ENCODE results near the gene OLFM2.

The OLFM2 gene

GRCh38 chr19:9940778-9941177, 4.5 kb upstream of the OLFM2 start:
- no peaks in the 10 kb centered on the region for H3K9me3 ChIP-seq (ENCODE audit: insufficient read depth, low read depth, low read length)
- H3K79me2 ChIP-seq (ENCODE audit: insufficient read depth, low read length): no peaks in the 10 kb centered on the region
- H3K4me2 ChIP-seq (ENCODE audit: low read depth, low read length, poor library complexity, severe bottlenecking): no peak overlapping the region
- H4K20me1 ChIP-seq (ENCODE audit: insufficient read depth, low read length, poor library complexity, severe bottlenecking): no peaks in the 10 kb centered on the region
- TF ChIP-seq, protein P1, sequence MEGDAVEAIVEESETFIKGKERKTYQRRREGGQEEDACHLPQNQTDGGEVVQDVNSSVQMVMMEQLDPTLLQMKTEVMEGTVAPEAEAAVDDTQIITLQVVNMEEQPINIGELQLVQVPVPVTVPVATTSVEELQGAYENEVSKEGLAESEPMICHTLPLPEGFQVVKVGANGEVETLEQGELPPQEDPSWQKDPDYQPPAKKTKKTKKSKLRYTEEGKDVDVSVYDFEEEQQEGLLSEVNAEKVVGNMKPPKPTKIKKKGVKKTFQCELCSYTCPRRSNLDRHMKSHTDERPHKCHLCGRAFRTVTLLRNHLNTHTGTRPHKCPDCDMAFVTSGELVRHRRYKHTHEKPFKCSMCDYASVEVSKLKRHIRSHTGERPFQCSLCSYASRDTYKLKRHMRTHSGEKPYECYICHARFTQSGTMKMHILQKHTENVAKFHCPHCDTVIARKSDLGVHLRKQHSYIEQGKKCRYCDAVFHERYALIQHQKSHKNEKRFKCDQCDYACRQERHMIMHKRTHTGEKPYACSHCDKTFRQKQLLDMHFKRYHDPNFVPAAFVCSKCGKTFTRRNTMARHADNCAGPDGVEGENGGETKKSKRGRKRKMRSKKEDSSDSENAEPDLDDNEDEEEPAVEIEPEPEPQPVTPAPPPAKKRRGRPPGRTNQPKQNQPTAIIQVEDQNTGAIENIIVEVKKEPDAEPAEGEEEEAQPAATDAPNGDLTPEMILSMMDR (conservative IDR thresholded peaks at IDR 0.05; ENCODE audit: low read length): no peak
- no peak for TF ChIP-seq EZH2phosphoT487 (IDR thresholded peaks at IDR 0.05; ENCODE audit: borderline replicate concordance)
- H2AFZ ChIP-seq (ENCODE audit: low read length): no peak overlapping the region
- H3K9ac ChIP-seq (ENCODE audit: low read depth, low read length, poor library complexity, severe bottlenecking): no peak overlapping the region
- no peaks in the 10 kb centered on the region for H3K27me3 ChIP-seq (ENCODE audit: insufficient read depth, low read length, poor library complexity, severe bottlenecking)
- no peaks in the 10 kb centered on the region for H3K9me2 ChIP-seq (replicated peaks; ENCODE audit: low read depth, low read length)
- H3K4me3 ChIP-seq (ENCODE audit: low read length, poor library complexity, severe bottlenecking): no peak overlapping the region
- no peaks in the 10 kb centered on the region for H3K4me1 ChIP-seq (ENCODE audit: insufficient read depth, low read length, poor library complexity, severe bottlenecking)
- no peaks in the 10 kb centered on the region for H3F3A ChIP-seq (ENCODE audit: low read depth)
- H3K36me3 ChIP-seq (ENCODE audit: insufficient read depth, low read length): no peaks in the 10 kb centered on the region

GRCh38 chr19:9939301-9939913, 3.1 kb upstream of the OLFM2 start:
- H3K4me1 ChIP-seq (ENCODE audit: insufficient read depth, low read length, poor library complexity, severe bottlenecking): no peaks in the 10 kb centered on the region
- no peak overlapping the region for H3K4me2 ChIP-seq (ENCODE audit: low read depth, low read length, poor library complexity, severe bottlenecking)
- H2AFZ ChIP-seq (ENCODE audit: low read length): no peak overlapping the region
- H3K9me3 ChIP-seq (ENCODE audit: insufficient read depth, low read depth, low read length): no peaks in the 10 kb centered on the region
- no peak overlapping the region for H3K9ac ChIP-seq (ENCODE audit: low read depth, low read length, poor library complexity, severe bottlenecking)
- TF ChIP-seq EZH2phosphoT487 (IDR thresholded peaks at IDR 0.05; ENCODE audit: borderline replicate concordance): no peak
- TF ChIP-seq, protein P1 (conservative IDR thresholded peaks at IDR 0.05; ENCODE audit: low read length): no peak
- H3K9me2 ChIP-seq (replicated peaks; ENCODE audit: low read depth, low read length): no peaks in the 10 kb centered on the region
- no peaks in the 10 kb centered on the region for H3K27me3 ChIP-seq (ENCODE audit: insufficient read depth, low read length, poor library complexity, severe bottlenecking)
- H3K36me3 ChIP-seq (ENCODE audit: insufficient read depth, low read length): no peaks in the 10 kb centered on the region
- no peak overlapping the region for H3K4me3 ChIP-seq (ENCODE audit: low read length, poor library complexity, severe bottlenecking)
- H4K20me1 ChIP-seq (ENCODE audit: insufficient read depth, low read length, poor library complexity, severe bottlenecking): no peaks in the 10 kb centered on the region
- no peaks in the 10 kb centered on the region for H3F3A ChIP-seq (ENCODE audit: low read depth)
- H3K79me2 ChIP-seq (ENCODE audit: insufficient read depth, low read length): no peaks in the 10 kb centered on the region

- no peaks in the 10 kb centered on the region for H3K9me2 ChIP-seq (replicated peaks; ENCODE audit: low read depth, low read length)
- H3K4me1 ChIP-seq (ENCODE audit: insufficient read depth, low read length, poor library complexity, severe bottlenecking): no peaks in the 10 kb centered on the region
- no peaks in the 10 kb centered on the region for H3K27me3 ChIP-seq (ENCODE audit: insufficient read depth, low read length, poor library complexity, severe bottlenecking)
- H3K4me2 ChIP-seq (ENCODE audit: low read depth, low read length, poor library complexity, severe bottlenecking): no peak overlapping the region
- no peaks in the 10 kb centered on the region for H3F3A ChIP-seq (ENCODE audit: low read depth)
- no peaks in the 10 kb centered on the region for H3K79me2 ChIP-seq (ENCODE audit: insufficient read depth, low read length)
- H4K20me1 ChIP-seq (ENCODE audit: insufficient read depth, low read length, poor library complexity, severe bottlenecking): no peaks in the 10 kb centered on the region
- TF ChIP-seq EZH2phosphoT487 (IDR thresholded peaks at IDR 0.05; ENCODE audit: borderline replicate concordance): no peak
- TF ChIP-seq, protein P1 (conservative IDR thresholded peaks at IDR 0.05; ENCODE audit: low read length): no peak
- no peaks in the 10 kb centered on the region for H3K9me3 ChIP-seq (ENCODE audit: insufficient read depth, low read depth, low read length)
- H2AFZ ChIP-seq (ENCODE audit: low read length): no peak overlapping the region
- H3K9ac ChIP-seq (ENCODE audit: low read depth, low read length, poor library complexity, severe bottlenecking): no peak overlapping the region
- no peak overlapping the region for H3K4me3 ChIP-seq (ENCODE audit: low read length, poor library complexity, severe bottlenecking)
- H3K36me3 ChIP-seq (ENCODE audit: insufficient read depth, low read length): no peaks in the 10 kb centered on the region
These were observed 691 bp upstream of the OLFM2 start for GRCh38 chr19:9937001-9937411.

Data from Loucy (cell line).